Right lobe of liver (tissue), 4 donors: ENCODE results near the gene TST.

Experiments used
- POLR2A ChIP-seq: fragments of 450-650 bp; IDR thresholded peaks from one replicate; pipeline ENCODE4 v1.6.1; 2017; ENCODE audit warnings: antibody characterized with exemption, mild to moderate bottlenecking
- TF ChIP-seq, protein P1 (sequence below), 4 donors: fragments of 200-600 bp in 3 of 4; fragments of 450-650 bp in 1 of 4; IDR thresholded peaks; one replicate each; pipeline versions ENCODE4 v1.5.1 to v1.8.0; 2016 to 2022; ENCODE audit warnings: antibody characterized with exemption in 4 of 4, mild to moderate bottlenecking in 2 of 4
- donor health status: DM: no; HTN: no; CAD: no.
- donor health status: DM: no; HTN: no; CAD: no.
- donor health status: DM: no; HTN: yes; CAD: no.

- TF ChIP-seq, protein P1, sequence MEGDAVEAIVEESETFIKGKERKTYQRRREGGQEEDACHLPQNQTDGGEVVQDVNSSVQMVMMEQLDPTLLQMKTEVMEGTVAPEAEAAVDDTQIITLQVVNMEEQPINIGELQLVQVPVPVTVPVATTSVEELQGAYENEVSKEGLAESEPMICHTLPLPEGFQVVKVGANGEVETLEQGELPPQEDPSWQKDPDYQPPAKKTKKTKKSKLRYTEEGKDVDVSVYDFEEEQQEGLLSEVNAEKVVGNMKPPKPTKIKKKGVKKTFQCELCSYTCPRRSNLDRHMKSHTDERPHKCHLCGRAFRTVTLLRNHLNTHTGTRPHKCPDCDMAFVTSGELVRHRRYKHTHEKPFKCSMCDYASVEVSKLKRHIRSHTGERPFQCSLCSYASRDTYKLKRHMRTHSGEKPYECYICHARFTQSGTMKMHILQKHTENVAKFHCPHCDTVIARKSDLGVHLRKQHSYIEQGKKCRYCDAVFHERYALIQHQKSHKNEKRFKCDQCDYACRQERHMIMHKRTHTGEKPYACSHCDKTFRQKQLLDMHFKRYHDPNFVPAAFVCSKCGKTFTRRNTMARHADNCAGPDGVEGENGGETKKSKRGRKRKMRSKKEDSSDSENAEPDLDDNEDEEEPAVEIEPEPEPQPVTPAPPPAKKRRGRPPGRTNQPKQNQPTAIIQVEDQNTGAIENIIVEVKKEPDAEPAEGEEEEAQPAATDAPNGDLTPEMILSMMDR (IDR thresholded peaks at IDR 0.05) = peak; percentile 24 to 51 (median 46)
- no peak for TF ChIP-seq POLR2A
These were observed 26.7 kb upstream of the TST start for GRCh38 chr22:37045958-37046357.
